H1 (cell line): Measurements from ENCODE around the gene SLC1A2.

Experiments
- BCL11A ChIP-seq, 2 experiments: IDR thresholded peaks; one replicate each; pipeline ENCODE4 v1.6.1; 2011; ENCODE audit warnings: low read depth in 2 of 2, low read length in 2 of 2, mild to moderate bottlenecking in 2 of 2
- CHD7 ChIP-seq: fragments of 300-600 bp; sonication (generic); IDR thresholded peaks from 2 replicates; pipeline ENCODE4 v1.7.1; 2012; ENCODE audit warnings: low read length, moderate library complexity, mild to moderate bottlenecking, inconsistent platforms; ENCODE audit not compliant: insufficient replicate concordance
- EP300 ChIP-seq, 2 experiments: IDR thresholded peaks; 1 replicate in 1 of 2; 2 replicates in 1 of 2; pipeline ENCODE4 v1.6.1; 2011 to 2012; ENCODE audit warnings: low read depth in 2 of 2, low read length in 2 of 2, mild to moderate bottlenecking in 2 of 2, borderline replicate concordance in 1 of 2, inconsistent platforms in 1 of 2, moderate library complexity in 1 of 2
- EZH2 ChIP-seq: fragments of 200-600 bp; sonication (generic); IDR thresholded peaks from 2 replicates; pipeline ENCODE4 v1.7.1; 2012; ENCODE audit warnings: low read depth, mild to moderate bottlenecking, moderate library complexity, low read length, inconsistent platforms; ENCODE audit not compliant: severe bottlenecking
- FOSL1 ChIP-seq: IDR thresholded peaks from 2 replicates; pipeline ENCODE4 v1.6.1; 2011; ENCODE audit warnings: mild to moderate bottlenecking, low read depth, low read length, moderate library complexity; ENCODE audit not compliant: insufficient read depth
- HDAC2 ChIP-seq, 2 experiments: fragments of 300-600 bp in 1 of 2; sonication (generic) in 1 of 2; IDR thresholded peaks; 2 replicates each; pipeline ENCODE4 v1.6.1; 2011 to 2012; ENCODE audit warnings: low read depth in 2 of 2, low read length in 2 of 2, mild to moderate bottlenecking in 2 of 2, moderate library complexity in 2 of 2, borderline replicate concordance in 1 of 2, inconsistent platforms in 1 of 2
- JUN ChIP-seq: IDR thresholded peaks from 2 replicates; pipeline ENCODE4 v1.6.1; 2011; ENCODE audit warnings: low read depth, mild to moderate bottlenecking, improper control_type of control experiment, low read length
- JUND ChIP-seq: IDR thresholded peaks from 2 replicates; pipeline ENCODE4 v1.6.1; 2011; ENCODE audit warnings: mild to moderate bottlenecking, improper control_type of control experiment, low read length
- KDM1A ChIP-seq: fragments of 200-600, 300-600 bp; sonication (generic); IDR thresholded peaks from 2 replicates; pipeline ENCODE4 v1.7.1; 2016; ENCODE audit warnings: mild to moderate bottlenecking, low read length, borderline replicate concordance
- POLR2A ChIP-seq, 2 experiments: IDR thresholded peaks; 1 replicate in 1 of 2; 2 replicates in 1 of 2; pipeline ENCODE4 v1.6.1; 2011; ENCODE audit warnings: low read depth in 2 of 2, low read length in 2 of 2, mild to moderate bottlenecking in 2 of 2; ENCODE audit errors: control extremely low read depth in 1 of 2
- POLR2AphosphoS5 ChIP-seq: IDR thresholded peaks from 2 replicates; pipeline ENCODE4 v1.6.1; 2011; ENCODE audit warnings: low read depth, low read length
- RAD21 ChIP-seq, 2 experiments: IDR thresholded peaks in 1 of 2; conservative IDR thresholded peaks in 1 of 2; 2 replicates each; pipeline ENCODE4 v1.6.1; 2011; ENCODE audit warnings: low read depth in 2 of 2, low read length in 2 of 2, improper control_type of control experiment in 1 of 2, inconsistent platforms in 1 of 2, mild to moderate bottlenecking in 1 of 2, moderate library complexity in 1 of 2
- SRF ChIP-seq: IDR thresholded peaks from 2 replicates; pipeline ENCODE4 v1.6.1; 2011; ENCODE audit warnings: mild to moderate bottlenecking, low read depth, low read length, moderate library complexity
- TF ChIP-seq, protein P1 (sequence below), 3 experiments: IDR thresholded peaks; 1 replicate in 2 of 3; 2 replicates in 1 of 3; pipeline versions ENCODE4 v1.5.1 to v1.6.1; 2011; ENCODE audit warnings: low read length in 3 of 3, mild to moderate bottlenecking in 3 of 3, inconsistent platforms in 2 of 3, low read depth in 1 of 3, moderate library complexity in 1 of 3; ENCODE audit not compliant: insufficient read depth in 1 of 3; ENCODE audit errors: control extremely low read depth in 1 of 3

DNA sequence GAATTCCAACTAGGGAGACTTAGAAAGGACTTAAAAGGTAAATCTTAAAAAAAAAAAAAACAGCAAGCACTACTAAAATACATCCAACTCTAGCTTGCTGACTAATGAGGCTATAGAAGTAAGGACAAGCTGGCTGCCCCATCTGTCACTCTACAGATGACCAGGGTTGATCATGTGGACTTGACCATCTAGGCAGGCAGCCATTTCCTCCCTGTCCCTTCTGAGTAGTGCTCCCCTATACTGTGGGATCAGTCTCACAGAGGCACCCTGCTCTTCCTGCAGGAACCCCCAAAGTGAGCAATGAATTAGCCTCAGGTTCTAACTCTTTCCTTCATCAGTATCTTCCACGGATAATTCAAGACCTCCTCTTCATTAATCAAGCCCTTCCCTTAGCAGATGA is 12.3 kb downstream of the SLC1A2 start:
- no peak for TF ChIP-seq JUN
- no peak for TF ChIP-seq EP300 (IDR thresholded peaks at IDR 0.05; ENCODE audit: borderline replicate concordance in 1 of 2, low read depth in 2 of 2, low read length in 2 of 2)
- TF ChIP-seq SRF, result no peak
- TF ChIP-seq JUND, result no peak
- TF ChIP-seq, protein P1, sequence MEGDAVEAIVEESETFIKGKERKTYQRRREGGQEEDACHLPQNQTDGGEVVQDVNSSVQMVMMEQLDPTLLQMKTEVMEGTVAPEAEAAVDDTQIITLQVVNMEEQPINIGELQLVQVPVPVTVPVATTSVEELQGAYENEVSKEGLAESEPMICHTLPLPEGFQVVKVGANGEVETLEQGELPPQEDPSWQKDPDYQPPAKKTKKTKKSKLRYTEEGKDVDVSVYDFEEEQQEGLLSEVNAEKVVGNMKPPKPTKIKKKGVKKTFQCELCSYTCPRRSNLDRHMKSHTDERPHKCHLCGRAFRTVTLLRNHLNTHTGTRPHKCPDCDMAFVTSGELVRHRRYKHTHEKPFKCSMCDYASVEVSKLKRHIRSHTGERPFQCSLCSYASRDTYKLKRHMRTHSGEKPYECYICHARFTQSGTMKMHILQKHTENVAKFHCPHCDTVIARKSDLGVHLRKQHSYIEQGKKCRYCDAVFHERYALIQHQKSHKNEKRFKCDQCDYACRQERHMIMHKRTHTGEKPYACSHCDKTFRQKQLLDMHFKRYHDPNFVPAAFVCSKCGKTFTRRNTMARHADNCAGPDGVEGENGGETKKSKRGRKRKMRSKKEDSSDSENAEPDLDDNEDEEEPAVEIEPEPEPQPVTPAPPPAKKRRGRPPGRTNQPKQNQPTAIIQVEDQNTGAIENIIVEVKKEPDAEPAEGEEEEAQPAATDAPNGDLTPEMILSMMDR (IDR thresholded peaks at IDR 0.05; ENCODE audit: control extremely low read depth in 1 of 3, insufficient read depth in 1 of 3, low read depth in 1 of 3, low read length in 3 of 3), result no peak
- no peak for TF ChIP-seq EZH2
- no peak for TF ChIP-seq POLR2AphosphoS5
- TF ChIP-seq HDAC2 (IDR thresholded peaks at IDR 0.05; ENCODE audit: borderline replicate concordance in 1 of 2, low read depth in 2 of 2, low read length in 2 of 2), result no peak
- TF ChIP-seq RAD21 (IDR thresholded peaks at IDR 0.05 in 1 of 2, conservative IDR thresholded peaks at IDR 0.05 in 1 of 2; ENCODE audit: low read depth in 2 of 2, low read length in 2 of 2), result no peak
- TF ChIP-seq BCL11A (IDR thresholded peaks at IDR 0.05; ENCODE audit: low read depth in 2 of 2, low read length in 2 of 2), result no peak
- TF ChIP-seq FOSL1, result no peak
- TF ChIP-seq CHD7, result no peak
- TF ChIP-seq KDM1A, result no peak
- TF ChIP-seq POLR2A (IDR thresholded peaks at IDR 0.05; ENCODE audit: control extremely low read depth in 1 of 2, low read depth in 2 of 2, low read length in 2 of 2), result no peak
